Measurements from ENCODE around the gene LRWD1. TPM values are rescaled to one million over a fixed set of nuclear protein-coding genes. Genes with fewer than 3 reads are reported as not detected.

The LRWD1 gene
- polyA plus RNA-seq, 5 donors, result 11.6 to 24.6 (median 16.4) TPM

Other genes with a start within 250 kb of the LRWD1 start
- 1 to 10 TPM; 2.4 to 6.3 (median 2.6) TPM for gene SH2B2, start 178.1 kb upstream of the LRWD1 start, polyA plus RNA-seq (ENCODE audit: insufficient read depth in 1 of 5, insufficient read length in 5 of 5, low replicate concordance in 1 of 5)
- 1 to 10 TPM; 2.0 to 8.6 (median 3.2) TPM for gene SPDYE6, start 108.5 kb upstream of the LRWD1 start, polyA plus RNA-seq (ENCODE audit: insufficient read depth in 1 of 5, insufficient read length in 5 of 5, low replicate concordance in 1 of 5)
- gene PRKRIP1, start 68.6 kb upstream of the LRWD1 start, polyA plus RNA-seq (ENCODE audit: insufficient read depth in 1 of 5, insufficient read length in 5 of 5, low replicate concordance in 1 of 5), result 10 to 100 TPM; 38.1 to 44.9 (median 42.2) TPM
- 10 to 100 TPM in 3 of 5 donors, 1 to 10 TPM in 2; 9.5 to 21.5 (median 10.5) TPM for gene ORAI2, start 31.4 kb upstream of the LRWD1 start, polyA plus RNA-seq (ENCODE audit: insufficient read depth in 1 of 5, insufficient read length in 5 of 5, low replicate concordance in 1 of 5)
- gene ALKBH4, start 121 bp upstream of the LRWD1 start, polyA plus RNA-seq (ENCODE audit: insufficient read depth in 1 of 5, insufficient read length in 5 of 5, low replicate concordance in 1 of 5), result 10 to 100 TPM in 4 of 5 donors, 1 to 10 TPM in 1; 9.2 to 15.1 (median 11.5) TPM
- 10 to 100 TPM; 22.2 to 38.5 (median 27.3) TPM for gene POLR2J, start 13.9 kb downstream of the LRWD1 start, polyA plus RNA-seq (ENCODE audit: insufficient read depth in 1 of 5, insufficient read length in 5 of 5, low replicate concordance in 1 of 5)
- gene RASA4B, start 52.8 kb downstream of the LRWD1 start, polyA plus RNA-seq (ENCODE audit: insufficient read depth in 1 of 5, insufficient read length in 5 of 5, low replicate concordance in 1 of 5), result 10 to 100 TPM in 1 of 5 donors, 1 to 10 TPM in 4; 2.4 to 12.2 (median 5.5) TPM
- 10 to 100 TPM; 12.7 to 19.7 (median 16.6) TPM for gene UPK3BL2, start 78.7 kb downstream of the LRWD1 start, polyA plus RNA-seq (ENCODE audit: insufficient read depth in 1 of 5, insufficient read length in 5 of 5, low replicate concordance in 1 of 5)
- gene SPDYE2, start 86.2 kb downstream of the LRWD1 start, polyA plus RNA-seq (ENCODE audit: insufficient read depth in 1 of 5, insufficient read length in 5 of 5, low replicate concordance in 1 of 5), result 10 to 100 TPM in 1 of 5 donors, 1 to 10 TPM in 4; 2.9 to 14.3 (median 9.7) TPM
- gene POLR2J3, start 107.6 kb downstream of the LRWD1 start, polyA plus RNA-seq (ENCODE audit: insufficient read depth in 1 of 5, insufficient read length in 5 of 5, low replicate concordance in 1 of 5), result 100 to 1,000 TPM in 2 of 5 donors, 10 to 100 TPM in 3; 72.1 to 109 (median 94.3) TPM
- 10 to 100 TPM; 12.9 to 34.7 (median 29.6) TPM for gene RASA4, start 151.8 kb downstream of the LRWD1 start, polyA plus RNA-seq (ENCODE audit: insufficient read depth in 1 of 5, insufficient read length in 5 of 5, low replicate concordance in 1 of 5)
- 10 to 100 TPM; 11.3 to 41.4 (median 21.5) TPM for gene UPK3BL1, start 177.8 kb downstream of the LRWD1 start, polyA plus RNA-seq (ENCODE audit: insufficient read depth in 1 of 5, insufficient read length in 5 of 5, low replicate concordance in 1 of 5)
- gene SPDYE2B, start 185.3 kb downstream of the LRWD1 start, polyA plus RNA-seq (ENCODE audit: insufficient read depth in 1 of 5, insufficient read length in 5 of 5, low replicate concordance in 1 of 5), result 1 to 10 TPM; 1.2 to 3.1 (median 2.0) TPM
- 1 to 10 TPM in 4 of 5 donors, under 1 TPM in 1; 0.53 to 4.8 (median 2.9) TPM for gene POLR2J2, start 206.7 kb downstream of the LRWD1 start, polyA plus RNA-seq (ENCODE audit: insufficient read depth in 1 of 5, insufficient read length in 5 of 5, low replicate concordance in 1 of 5)

Data from right lung (tissue), 5 donors.